Renal pelvis (tissue), 4 donors: ENCODE measurements around the gene CACNB4. TPM values are rescaled to one million over a fixed set of nuclear protein-coding genes. Genes with fewer than 3 reads are reported as not detected.
"Not testable (repeated sequence)": the region's sequence is repeated elsewhere in the genome, so short reads cannot be mapped to it uniquely, and the experiment has no call there.

Experiments
- DNase-seq: peaks from one replicate; pipeline ENCODE4 v3.0.0-alpha.2; 2013
- polyA plus RNA-seq, 3 donors: library from polyadenylated mRNA; unstranded; fragments of 120-200 nt; gene quantifications; one replicate each; pipeline ENCODE4 v1.2.1, GENCODE V29; 2013; ENCODE audit not compliant: insufficient read length in 3 of 3

CACNB4 gene
- polyA plus RNA-seq, 3 donors, result 9.5 to 14.4 (median 13.3) TPM

GRCh38 chr2:152094014-152094413 is 4.8 kb downstream of the CACNB4 start:
- no peak for DNase-seq

GRCh38 chr2:152093464-152093863 is 5.4 kb downstream of the CACNB4 start:
- DNase-seq, result no peak

- DNase-seq, result no peak
These were observed 6.7 kb downstream of the CACNB4 start for GRCh38 chr2:152092095-152092494.

GRCh38 chr2:152090726-152091125 is 8.1 kb downstream of the CACNB4 start:
- DNase-seq, result not testable (repeated sequence)

GRCh38 chr2:152089238-152089637 is 9.6 kb downstream of the CACNB4 start:
- DNase-seq, result no peak

GRCh38 chr2:152088006-152088405 is 10.8 kb downstream of the CACNB4 start:
- DNase-seq, result no peak

- DNase-seq, result no peak
These were observed 12.6 kb downstream of the CACNB4 start for GRCh38 chr2:152086231-152086630.

GRCh38 chr2:152084076-152084475 is 14.8 kb downstream of the CACNB4 start:
- DNase-seq, result no peak

GRCh38 chr2:152083202-152083875 is 15.5 kb downstream of the CACNB4 start:
- DNase-seq, result no peak

- DNase-seq, result no peak
These were observed 20.2 kb downstream of the CACNB4 start for GRCh38 chr2:152078662-152079061.

- DNase-seq, result no peak
These were observed 20.8 kb downstream of the CACNB4 start for GRCh38 chr2:152078023-152078422.

- DNase-seq, result no peak
These were observed 23.3 kb downstream of the CACNB4 start for GRCh38 chr2:152075461-152076050.

- DNase-seq, result no peak
These were observed 26.8 kb downstream of the CACNB4 start for GRCh38 chr2:152072011-152072410.

GRCh38 chr2:152071518-152071917 is 27.3 kb downstream of the CACNB4 start:
- DNase-seq, result no peak

GRCh38 chr2:152071092-152071491 is 27.8 kb downstream of the CACNB4 start:
- no peak for DNase-seq

GRCh38 chr2:152068226-152068625 is 30.6 kb downstream of the CACNB4 start:
- DNase-seq, result no peak

- DNase-seq, result no peak
These were observed 31.0 kb downstream of the CACNB4 start for GRCh38 chr2:152067823-152068222.

- DNase-seq, result no peak
These were observed 32.9 kb downstream of the CACNB4 start for GRCh38 chr2:152065945-152066344.

GRCh38 chr2:152064001-152064400 is 34.8 kb downstream of the CACNB4 start:
- DNase-seq, result no peak

GRCh38 chr2:152063325-152063924 is 35.4 kb downstream of the CACNB4 start:
- DNase-seq, result no peak

- no peak for DNase-seq
These were observed 36.4 kb downstream of the CACNB4 start for GRCh38 chr2:152062125-152063091.

GRCh38 chr2:152061383-152061782 is 37.5 kb downstream of the CACNB4 start:
- no peak for DNase-seq
